GM19025 (cell line): ENCODE data around the gene SETX.
A peak's percentile ranks its signal among the peaks of the same experiment; 100 is the strongest.
"Not testable (repeated sequence)": the region's sequence is repeated elsewhere in the genome, so short reads cannot be mapped to it uniquely, and the experiment has no call there.

ENCODE experiments used
- ATAC-seq: cut with Tn5 transposase; IDR thresholded peaks from one replicate; pipeline ENCODE4 v1.9.1; 2021; ENCODE audit warnings: mild to moderate bottlenecking, low read depth, moderate library complexity; ENCODE audit not compliant: unreplicated experiment

SETX gene

GRCh38 chr9:132354637-132355355 lies at the start of gene SETX:
TSS of gene SETX (minus strand) at chr9:132354986. CDS start at chr9:132349428, 5,558 bp downstream.
- peak; percentile 88 for ATAC-seq

- ATAC-seq: no peak
Observed at GRCh38 chr9:132404228-132404881, 49.6 kb upstream of the SETX start.

GRCh38 chr9:132401824-132402223 lies 47.0 kb upstream of the SETX start:
- no peak for ATAC-seq

- ATAC-seq: no peak
Observed at GRCh38 chr9:132395560-132395959, 40.8 kb upstream of the SETX start.

- ATAC-seq: no peak
Observed at GRCh38 chr9:132391449-132391848, 36.7 kb upstream of the SETX start.

GRCh38 chr9:132390966-132391365 lies 36.2 kb upstream of the SETX start:
- no peak for ATAC-seq

GRCh38 chr9:132387133-132387532 lies 32.3 kb upstream of the SETX start:
- no peak for ATAC-seq

- ATAC-seq: no peak
Observed at GRCh38 chr9:132384376-132384775, 29.6 kb upstream of the SETX start.

- ATAC-seq: no peak
Observed at GRCh38 chr9:132383462-132383883, 28.7 kb upstream of the SETX start.

- peak; percentile 69 for ATAC-seq
Observed at GRCh38 chr9:132381966-132382541, 27.3 kb upstream of the SETX start.

GRCh38 chr9:132378416-132378815 lies 23.6 kb upstream of the SETX start:
- not testable (repeated sequence) for ATAC-seq

GRCh38 chr9:132377769-132378168 lies 23.0 kb upstream of the SETX start:
- not testable (repeated sequence) for ATAC-seq

GRCh38 chr9:132372177-132373095 lies 17.6 kb upstream of the SETX start:
- no peak for ATAC-seq

GRCh38 chr9:132370592-132370991 lies 15.8 kb upstream of the SETX start:
- no peak for ATAC-seq

GRCh38 chr9:132369421-132369820 lies 14.6 kb upstream of the SETX start:
- ATAC-seq: no peak

- no peak for ATAC-seq
Observed at GRCh38 chr9:132367613-132368313, 13.0 kb upstream of the SETX start.

- ATAC-seq: no peak
Observed at GRCh38 chr9:132366481-132366880, 11.7 kb upstream of the SETX start.

GRCh38 chr9:132365986-132366385 lies 11.2 kb upstream of the SETX start:
- ATAC-seq: no peak

GRCh38 chr9:132364068-132364467 lies 9.3 kb upstream of the SETX start:
- no peak for ATAC-seq

- ATAC-seq: no peak
Observed at GRCh38 chr9:132357764-132358163, 3.0 kb upstream of the SETX start.
